CD4-positive, alpha-beta T cell treated with Interleukin-15 for 4 hours (primary cell): ENCODE results near the gene PTGS1.
"Not testable (repeated sequence)": the region's sequence is repeated elsewhere in the genome, so short reads cannot be mapped to it uniquely, and the experiment has no call there.

Experiments used
- DNase-seq: peaks from one replicate; pipeline ENCODE4 v3.0.0-alpha.2; 2020; ENCODE audit warnings: low spot score

Gene PTGS1

DNA sequence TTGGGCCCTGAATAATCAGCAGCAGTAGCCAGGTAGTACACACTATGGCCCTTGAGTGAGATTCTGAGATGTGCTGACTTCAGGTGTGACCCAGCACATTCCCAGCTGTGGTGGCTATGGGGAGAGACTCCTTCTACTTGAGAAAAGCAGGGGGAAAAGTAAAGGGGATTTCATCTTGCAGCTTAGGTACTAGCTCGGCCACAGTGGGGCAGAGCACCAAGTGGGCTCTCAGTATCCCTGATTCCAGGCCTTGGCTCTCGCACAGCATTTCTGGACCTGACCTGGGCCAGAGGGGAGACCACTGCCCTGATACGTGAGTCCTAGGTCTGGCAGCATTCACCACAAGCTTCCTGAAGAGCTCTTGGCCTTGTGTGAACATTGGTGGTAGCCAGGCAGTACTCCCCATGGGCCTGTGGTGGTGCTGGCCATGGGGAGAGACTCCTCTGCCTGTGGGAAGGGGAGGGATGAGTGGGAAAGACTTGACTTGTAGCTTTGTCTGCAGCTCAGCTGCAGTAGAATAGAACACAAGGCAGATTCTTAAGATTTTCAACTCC lies 27.6 kb downstream of the PTGS1 start:
- DNase-seq: no peak

DNA sequence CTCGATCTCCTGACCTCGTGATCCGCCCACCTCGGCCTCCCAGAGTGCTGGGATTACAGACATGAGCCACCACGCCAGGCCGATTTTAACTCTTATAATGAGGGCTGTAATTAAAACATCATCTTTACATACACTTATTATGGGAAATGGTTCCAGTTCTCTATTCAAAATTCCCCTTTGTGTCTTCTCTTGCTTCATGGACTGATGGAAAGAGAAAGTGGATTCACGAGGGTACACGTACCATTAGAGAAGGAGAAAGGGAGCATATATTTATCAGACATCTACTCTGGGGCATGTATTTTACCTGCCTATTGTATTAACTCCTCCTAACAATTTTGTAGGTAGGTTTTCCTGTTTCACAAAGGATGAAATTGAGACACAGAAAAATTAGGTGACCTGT lies 31.1 kb downstream of the PTGS1 start:
- DNase-seq: no peak

DNA sequence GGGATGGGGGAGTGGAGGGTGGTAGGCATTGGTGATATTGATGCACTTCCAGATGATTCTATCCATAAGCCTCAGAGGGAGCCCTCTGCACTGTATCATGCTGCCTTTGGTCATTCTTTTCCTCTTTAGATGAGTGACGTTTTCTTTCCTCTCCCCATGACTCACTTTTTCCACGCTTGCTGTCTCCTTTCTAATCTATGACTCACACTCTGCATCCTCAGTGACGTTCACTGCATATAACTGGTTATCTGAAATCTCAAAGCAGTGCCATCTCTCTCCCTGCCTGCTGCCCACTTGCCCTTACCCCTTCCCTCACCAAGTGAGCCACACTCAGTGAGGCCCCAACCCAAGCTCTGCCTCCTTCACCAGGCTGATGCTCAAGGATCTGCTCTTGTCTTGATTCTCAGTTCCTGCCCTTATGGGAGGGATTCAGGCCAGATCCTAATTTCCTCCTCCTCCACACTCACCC lies 31.6 kb downstream of the PTGS1 start:
- no peak for DNase-seq

DNA sequence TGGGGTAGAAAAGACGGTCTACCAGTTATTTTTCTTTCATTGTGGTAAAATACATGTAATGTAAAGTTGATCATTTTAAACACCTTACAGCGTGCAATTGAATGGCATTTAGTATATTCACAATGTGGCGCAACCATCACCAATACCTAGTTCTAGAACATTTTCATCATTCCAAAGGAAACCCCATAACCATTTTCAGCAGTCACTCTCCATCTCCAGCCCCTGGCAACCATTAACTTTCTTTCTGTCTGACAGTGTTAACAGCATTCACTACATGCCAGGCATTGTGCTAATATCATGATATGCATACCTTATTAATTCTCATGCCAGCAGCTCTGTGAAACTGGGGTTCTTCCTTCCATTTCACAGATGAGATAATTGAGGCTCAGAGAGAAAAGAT lies 32.0 kb downstream of the PTGS1 start:
- no peak for DNase-seq

DNA sequence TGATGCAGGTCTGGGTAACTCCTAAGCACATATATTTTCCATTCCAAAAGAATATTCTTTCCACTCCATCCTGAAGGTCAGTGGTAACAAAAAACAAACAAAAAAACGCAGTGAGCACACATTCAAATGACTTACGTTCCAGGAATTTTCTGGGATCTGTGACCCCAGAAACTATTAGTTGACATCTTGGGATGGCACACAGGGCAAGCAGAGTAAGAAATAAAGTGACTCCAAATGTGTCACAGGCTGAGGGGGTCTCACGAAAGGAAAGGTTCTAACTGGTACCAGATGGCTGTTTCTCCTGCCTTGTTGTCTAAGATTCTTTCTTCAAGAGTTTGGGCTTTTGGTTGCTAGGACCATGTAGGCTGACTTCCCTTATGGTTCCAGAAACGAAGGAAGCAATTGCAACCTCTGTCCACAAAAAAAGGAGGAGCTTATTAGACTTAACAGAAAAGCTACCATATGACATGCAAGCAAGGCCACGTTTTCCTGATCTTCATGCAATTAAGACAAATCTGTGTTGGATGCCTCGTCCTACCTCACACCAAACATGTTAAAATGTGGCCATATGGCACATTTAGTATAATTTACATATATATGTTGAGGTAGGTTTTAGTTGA lies 32.7 kb downstream of the PTGS1 start:
- no peak for DNase-seq

DNA sequence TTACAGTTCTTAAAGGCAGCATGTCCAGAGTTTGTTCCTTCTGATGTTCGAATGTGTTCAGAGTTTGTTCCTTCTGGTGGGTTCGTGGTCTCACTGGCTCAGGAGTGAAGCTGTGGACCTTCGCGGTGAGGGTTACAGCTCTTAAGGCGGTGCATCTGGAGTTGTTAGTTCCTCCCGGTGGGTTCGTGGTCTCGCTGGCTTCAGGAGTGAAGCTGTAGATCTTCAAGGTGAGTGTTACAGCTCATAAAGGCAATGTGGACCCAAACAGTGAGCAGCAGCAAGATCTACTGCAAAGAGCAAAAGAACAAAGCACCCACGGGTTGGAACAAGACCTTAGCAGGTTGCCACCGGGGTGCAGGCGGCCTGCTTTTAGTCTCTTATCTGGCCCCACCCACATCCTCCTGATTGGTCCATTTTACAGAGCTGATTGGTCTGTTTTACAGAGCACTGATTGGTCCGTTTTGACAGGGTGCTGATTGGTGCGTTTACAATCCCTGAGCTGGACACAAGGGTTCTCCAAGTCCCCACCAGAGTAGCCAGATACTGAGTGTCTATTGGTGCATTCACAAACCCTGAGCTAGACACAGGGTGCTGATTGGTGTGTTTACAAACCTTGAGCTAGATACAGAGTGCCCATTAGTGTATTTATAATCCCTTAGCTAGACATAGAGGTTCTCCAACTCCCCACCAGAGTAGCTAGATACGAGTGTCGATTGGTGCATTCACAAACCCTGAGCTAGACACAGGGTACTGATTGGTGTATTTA lies 34.7 kb downstream of the PTGS1 start:
- DNase-seq: not testable (repeated sequence)

DNA sequence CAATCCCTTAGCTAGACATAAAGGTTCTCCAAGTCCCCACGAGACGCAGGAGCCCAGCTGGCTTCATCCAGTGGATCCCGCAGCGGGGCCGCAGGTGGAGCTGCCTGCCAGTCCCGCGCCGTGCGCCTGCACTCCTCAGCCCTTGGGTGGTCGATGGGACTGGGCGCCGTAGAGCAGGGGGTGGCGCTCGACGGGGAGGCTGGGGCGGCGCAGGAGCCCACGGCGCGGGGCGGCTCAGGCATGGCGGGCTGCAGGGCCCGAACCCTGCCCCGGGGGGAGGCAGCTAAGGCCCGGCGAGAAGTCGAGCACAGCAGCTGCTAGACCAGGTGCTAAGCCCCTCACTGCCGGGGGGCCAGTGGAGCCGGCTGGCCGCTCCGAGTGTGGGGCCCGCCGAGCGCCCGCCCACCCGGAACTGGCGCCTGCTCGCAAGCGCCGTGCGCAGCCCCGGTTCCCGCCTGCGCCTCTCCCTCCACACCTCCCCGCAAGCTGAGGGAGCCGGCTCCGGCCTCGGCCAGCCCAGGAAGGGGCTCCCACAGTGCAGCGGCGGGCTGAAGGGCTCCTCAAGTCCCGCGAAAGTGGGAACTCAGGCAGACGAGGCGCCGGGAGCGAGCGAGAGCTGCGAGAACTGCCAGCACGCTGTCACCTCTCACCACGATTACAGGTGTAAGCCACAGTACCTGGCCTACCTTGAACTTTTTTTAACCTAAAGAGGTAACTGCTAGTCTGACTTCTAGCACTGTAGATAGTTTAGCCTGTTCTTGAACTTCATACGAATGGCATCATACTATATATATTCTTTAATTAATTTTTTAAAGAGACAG lies 35.5 kb downstream of the PTGS1 start:
- no peak for DNase-seq

DNA sequence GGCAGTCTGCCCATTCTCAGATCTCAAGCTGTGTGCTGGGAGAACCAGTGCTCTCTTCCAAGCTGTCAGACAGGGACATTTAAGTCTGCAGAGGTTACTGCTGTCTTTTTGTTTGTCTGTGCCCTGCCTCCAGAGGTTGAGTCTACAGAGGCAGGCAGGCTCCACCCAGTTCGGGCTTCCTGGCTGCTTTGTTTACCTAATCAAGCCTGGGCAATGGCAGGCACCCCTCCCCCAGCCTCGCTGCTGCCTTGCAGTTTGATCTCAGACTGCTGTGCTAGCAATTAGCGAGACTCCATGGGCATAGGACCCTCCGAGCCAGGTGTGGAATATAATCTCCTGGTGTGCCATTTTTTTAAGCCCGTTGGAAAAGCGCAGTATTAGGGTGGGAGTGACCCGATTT lies 43.3 kb downstream of the PTGS1 start:
- not testable (repeated sequence) for DNase-seq

DNA sequence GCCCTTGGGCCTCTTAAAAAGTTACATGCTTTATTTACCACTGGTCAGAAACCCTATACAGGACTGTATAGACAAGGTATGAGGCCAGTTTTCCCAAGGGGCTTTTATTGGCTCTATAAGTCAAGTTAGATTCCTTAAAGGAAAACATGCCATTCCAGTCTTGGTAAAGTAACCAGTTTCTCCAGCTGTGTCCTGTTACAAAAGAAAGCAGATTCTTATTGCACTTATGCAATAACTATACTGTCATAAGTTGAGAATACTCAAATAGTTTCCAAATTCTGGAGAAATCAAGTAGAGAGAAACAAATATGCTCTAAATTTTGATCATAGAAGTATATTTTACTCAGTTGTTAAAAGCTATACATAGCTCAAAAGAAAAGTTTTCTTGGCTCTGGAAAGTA lies 47.2 kb downstream of the PTGS1 start:
- DNase-seq: no peak

DNA sequence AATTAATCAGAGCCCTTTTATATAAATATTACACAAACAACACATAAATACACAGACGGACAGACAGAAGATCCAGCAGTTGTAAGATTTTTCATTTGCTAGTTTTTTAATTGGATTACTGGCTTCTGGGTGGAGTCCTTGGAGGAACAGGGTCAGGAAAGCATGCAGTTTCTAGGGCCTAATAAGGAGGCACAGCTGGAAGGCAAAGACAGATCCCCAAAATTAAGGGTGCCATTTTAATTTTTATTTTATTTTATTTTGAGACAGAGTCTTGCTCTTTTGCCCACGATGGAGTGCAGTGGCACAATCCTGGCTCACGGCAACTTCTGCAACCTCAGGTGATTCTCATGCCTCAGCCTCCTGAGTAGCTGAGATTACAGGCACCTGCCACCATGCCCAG lies 49.5 kb downstream of the PTGS1 start:
- no peak for DNase-seq

DNA sequence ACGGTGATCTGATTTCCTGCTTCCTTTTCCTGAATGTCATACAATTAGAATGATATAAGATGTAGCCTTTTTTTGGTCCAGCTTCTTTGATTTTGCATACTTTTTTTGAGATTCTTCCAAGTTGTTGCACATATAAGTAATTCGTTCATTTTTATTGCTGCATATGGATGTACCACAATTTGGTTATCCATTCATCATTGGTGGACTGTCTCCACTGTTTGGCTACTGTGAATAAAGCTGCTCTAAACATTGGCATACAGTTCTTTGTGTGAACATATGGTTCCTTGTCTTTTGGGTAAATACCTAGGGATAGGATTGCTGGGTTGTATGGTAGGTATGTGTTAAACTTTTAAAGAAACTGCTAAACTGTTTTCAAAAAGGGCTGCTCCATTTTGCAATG lies 54.3 kb downstream of the PTGS1 start:
- no peak for DNase-seq

DNA sequence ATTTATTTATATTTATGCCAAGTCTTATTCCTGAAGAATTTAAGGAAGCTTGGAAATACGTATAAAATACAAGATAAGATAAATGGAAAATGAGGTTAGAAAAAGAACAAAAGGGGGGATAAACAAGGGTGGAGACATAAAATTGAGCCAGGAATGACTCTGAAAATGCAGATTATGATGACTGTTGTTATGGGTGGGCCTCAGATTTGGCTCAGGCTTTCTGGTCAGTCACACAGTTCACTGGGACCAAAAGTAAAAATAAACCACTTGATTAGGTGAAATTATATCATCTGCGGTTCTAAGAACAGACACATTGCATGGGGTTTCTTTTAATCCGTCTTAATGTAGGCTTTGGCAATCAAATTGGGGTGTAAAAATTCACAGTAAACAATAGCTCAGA lies 55.9 kb downstream of the PTGS1 start:
- DNase-seq: no peak

DNA sequence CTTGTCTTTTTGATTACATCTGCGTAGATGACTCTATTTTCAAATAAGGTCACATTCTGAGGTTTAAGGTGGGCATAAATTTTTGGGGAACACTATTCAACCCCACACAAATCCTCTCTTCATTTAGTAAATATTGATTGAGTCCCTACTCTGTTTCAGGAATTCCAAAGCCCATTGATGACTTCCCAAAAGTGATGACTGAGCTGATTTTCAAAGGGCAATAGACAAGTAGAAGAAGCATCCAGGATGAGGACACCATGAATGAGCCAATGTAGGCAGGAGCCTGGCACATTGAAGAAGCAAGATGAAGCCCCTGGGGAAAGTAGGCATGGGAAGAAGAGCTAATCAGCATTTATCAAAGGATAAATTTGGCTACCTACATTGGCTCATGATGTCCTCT lies 71.7 kb downstream of the PTGS1 start:
- no peak for DNase-seq

DNA sequence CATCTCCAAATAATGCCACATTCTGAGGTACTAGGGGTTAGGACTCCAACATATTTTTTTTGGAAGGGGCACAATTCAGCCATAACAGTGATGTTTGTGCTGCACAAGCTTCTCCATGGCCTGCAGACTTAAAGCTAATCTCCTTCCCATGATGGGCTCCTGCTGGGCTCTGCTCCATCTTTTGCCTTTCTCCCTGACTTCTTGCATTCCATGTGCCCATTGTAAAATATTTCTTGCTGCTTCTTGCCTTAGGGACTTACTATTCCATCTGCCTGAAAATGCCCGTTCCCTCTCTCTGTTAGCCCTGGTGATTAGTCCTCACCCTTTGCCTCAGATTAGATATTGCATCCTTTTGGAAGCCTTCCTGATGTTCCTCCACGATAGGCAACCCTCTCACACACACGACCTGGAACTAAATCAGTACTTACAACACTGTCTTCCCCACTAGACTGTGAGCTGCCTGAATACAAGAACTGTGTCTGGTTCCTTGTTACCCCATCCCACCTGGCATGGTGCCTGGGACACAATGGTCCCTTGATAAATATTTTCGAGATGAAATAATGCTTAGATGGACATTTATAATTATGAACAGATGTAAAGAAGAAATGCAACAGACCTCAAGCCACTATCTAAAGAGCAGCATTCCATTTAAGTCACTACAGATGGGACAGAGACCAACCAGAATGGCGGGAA lies 73.4 kb downstream of the PTGS1 start:
- DNase-seq: no peak
